Heart right ventricle (tissue), 16 donors: ENCODE measurements around the gene MYO9A. TPM values are rescaled to one million over a fixed set of nuclear protein-coding genes. Genes with fewer than 3 reads are reported as not detected.

Experiments
- ATAC-seq, 8 donors: fragments of 200-7000 bp; cut with Tn5 transposase; one replicate each; pipeline ENCODE4 v1.9.1; 2020; ENCODE audit warnings: mild to moderate bottlenecking in 8 of 8, moderate library complexity in 8 of 8, moderate number of reproducible peaks in 1 of 8
- DNase-seq, 2 donors: peaks; one replicate each; pipeline ENCODE4 v3.0.0-alpha.2; 2020
- H3K27ac ChIP-seq, 10 donors: fragments of 200-600 bp; sonication (generic) in 2 of 10; one replicate each; pipeline versions ENCODE4 v1.5.0 to v1.8.0; 2020 to 2022; ENCODE audit warnings: mild to moderate bottlenecking in 3 of 10
- H3K27me3 ChIP-seq, 7 donors: fragments of 200-600 bp; one replicate each; pipeline ENCODE4 v1.8.0; 2021 to 2022; ENCODE audit warnings: mild to moderate bottlenecking in 2 of 7
- H3K36me3 ChIP-seq, 9 donors: fragments of 200-600 bp; sonication (generic) in 1 of 9; one replicate each; pipeline versions ENCODE4 v1.5.0 to v1.8.0; 2020 to 2022; ENCODE audit warnings: mild to moderate bottlenecking in 2 of 9
- H3K4me1 ChIP-seq, 9 donors: fragments of 200-600 bp; sonication (generic) in 1 of 9; one replicate each; pipeline versions ENCODE4 v1.5.0 to v1.8.0; 2020 to 2022; ENCODE audit warnings: mild to moderate bottlenecking in 4 of 9
- H3K4me3 ChIP-seq, 10 donors: fragments of 200-600 bp; sonication (generic) in 2 of 10; one replicate each; pipeline versions ENCODE4 v1.5.0 to v1.8.0; 2020 to 2022; ENCODE audit warnings: mild to moderate bottlenecking in 7 of 10, moderate library complexity in 2 of 10
- H3K9me3 ChIP-seq, 11 donors: fragments of 200-600 bp in 10 of 11; sonication (generic) in 2 of 11; one replicate each; pipeline versions ENCODE4 v1.5.0 to v1.8.0; 2013 to 2022; ENCODE audit warnings: mild to moderate bottlenecking in 2 of 11, control low read depth in 1 of 11, moderate library complexity in 1 of 11
- CTCF ChIP-seq, 9 donors: fragments of 200-600 bp; sonication (generic) in 2 of 9; IDR thresholded peaks; one replicate each; pipeline versions ENCODE4 v1.5.0 to v1.8.0; 2021 to 2022; ENCODE audit warnings: antibody characterized with exemption in 9 of 9, mild to moderate bottlenecking in 5 of 9, moderate library complexity in 1 of 9
- WGBS, 2 donors: extraction: QIAGEN DNeasy Blood & Tissue Kit; methylation state at CpG; one replicate each; pipeline ENCODE4 v1.1.7; 2013; ENCODE audit warnings: inconsistent platforms in 1 of 2; 5-methylcytosine and 5-hydroxymethylcytosine counted together
- intact Hi-C, 10 donors: fragments of 100-400 bp; cut with DNase I; formaldehyde crosslinking; loops; one replicate each; pipeline versions ENCODE4 v1.11.1 to v1.14.2; 2022
- polyA plus RNA-seq, 2 donors: library from polyadenylated mRNA; stranded (reverse); fragments of 200-250 nt; gene quantifications; one replicate each; pipeline ENCODE4 v1.2.3, GENCODE V29; 2013
- total RNA-seq, 10 donors: library from RNA; stranded (reverse); fragmentation: NEBNext Ultra II Directional in 3 of 10; extraction: Animal tissue kit (Norgen Biotek cat#: 25700) in 3 of 10; gene quantifications; one replicate each; pipeline versions ENCODE4 v1.2.1 to v1.2.4, GENCODE V29; 2021 to 2023
- donor health status: Arrhythmogenic right ventricular cardiomyopathy.
- donor health status: ischemic (EF 13 %, LVEDD 7.1; RV severe dilation, severe dysfunction).
- donor health status: healthy with polysubstance abuse.
- donor health status: DM: no; HTN: yes; CAD: no.
- donor health status: DM: no; HTN: no; CAD: no.
- donor health status: ischemic (EF 25% LVEDD 6.9; RV normal size, moderate dysfunction).
- donor health status: ischemic (EF 25% LVEDD 5.7; RV mildly dilated, moderate dysfunction).
- donor health status: healthy.
- donor health status: DM: yes; HTN: yes; CAD: no.
- donor health status: Ischemic cardiomyopathy.
- donor health status: ischemic (EF 35%, LVEDD 5.7; RV mildly dilated, moderate dysfunction).
- donor health status: nonischemic (EF 11% LVEDD 7.7; RV severe dilation, severe dysfunction).
- donor health status: DM: yes; HTN: yes; CAD: no.
- donor health status: PGD.
- donor health status: ischemic (EF 29% LVEDD 5.4; RV normal size, mild dysfunction).
- donor health status: nonischemic (EF 23%, LVEDD 6.1; RV moderate dilation, normal function).

Gene MYO9A
- total and polyA plus RNA-seq, 12 donors = 3.7 to 36.9 (median 28.7) TPM

GRCh38 chr15:72156928-72157327 lies 39.0 kb upstream of the MYO9A start:
- 89 to 97% methylated on average over 2 of the region's 2 CpGs for WGBS, 2 donors
- no peak for TF ChIP-seq CTCF (IDR thresholded peaks at IDR 0.05)
- intact Hi-C loops = loop anchor here in 9 of 10 donors (2.0 to 10.0 kb wide), 13 partner anchors 122 to 712 kb away; no protein-coding TSS in a partner anchor
- Histone ChIP-seq H3K27ac (no peak overlapping the region), H3K36me3 (no peaks in the 10 kb centered on the region), H3K4me3 (no peak overlapping the region), H3K9me3 (no peaks in the 10 kb centered on the region), H3K27me3 (no peaks in the 10 kb centered on the region), H3K4me1 (peaks cover 0 to 12% (median 8%) of the 10 kb centered on the region in 9 donors)
- DNase-seq (no peak), ATAC-seq (no peak)

GRCh38 chr15:72155635-72156616 lies 38.0 kb upstream of the MYO9A start:
- H3K36me3 ChIP-seq = no peaks in the 10 kb centered on the region
- no peaks in the 10 kb centered on the region for H3K27me3 ChIP-seq
- H3K4me3 ChIP-seq = peak overlapping the region; percentile 27 to 64 (median 56)
- peak; percentile 73 to 90 (median 85) for TF ChIP-seq CTCF (IDR thresholded peaks at IDR 0.05)
- intact Hi-C loops = loop anchor here in 9 of 10 donors (2.0 to 10.0 kb wide), 14 partner anchors 37 to 711 kb away; partner anchors contain the start of genes MYO9A (in 1 of the 9) and SENP8 (in 1 of the 9)
- 0 to 2% methylated on average over 19 of the region's 19 CpGs for WGBS, 2 donors
- no peaks in the 10 kb centered on the region for H3K9me3 ChIP-seq
- peak; percentile 81 to 88 for DNase-seq
- peaks cover 0 to 12% (median 8%) of the 10 kb centered on the region in 9 donors for H3K4me1 ChIP-seq
- peak; percentile 86 to 98 (median 93) for ATAC-seq
- H3K27ac ChIP-seq = peak overlapping the region in 7 of 10 donors; percentile 2 to 57 (median 30)

- no peaks in the 10 kb centered on the region for H3K9me3 ChIP-seq
- H3K4me3 ChIP-seq = peak overlapping the region; percentile 27 to 64 (median 56)
- intact Hi-C loops = loop anchor here in 9 of 10 donors (2.0 to 10.0 kb wide), 13 partner anchors 36 to 710 kb away; partner anchors contain the start of genes MYO9A (in 1 of the 9) and SENP8 (in 1 of the 9)
- ATAC-seq = peak; percentile 26 to 89 (median 72)
- H3K27me3 ChIP-seq = no peaks in the 10 kb centered on the region
- H3K4me1 ChIP-seq = peaks cover 0 to 12% (median 8%) of the 10 kb centered on the region in 9 donors
- peak; percentile 46 to 73 for DNase-seq
- no peak for TF ChIP-seq CTCF (IDR thresholded peaks at IDR 0.05)
- H3K27ac ChIP-seq = peak overlapping the region in 7 of 10 donors; percentile 2 to 57 (median 30)
- no peaks in the 10 kb centered on the region for H3K36me3 ChIP-seq
- WGBS, 2 donors = 14 to 19% methylated on average over 14 of the region's 14 CpGs
Observed at GRCh38 chr15:72155003-72155621, 37.2 kb upstream of the MYO9A start.

- DNase-seq (no peak), ATAC-seq (no peak)
- H3K27ac ChIP-seq = no peak overlapping the region
- intact Hi-C loops = loop anchor here in 7 of 10 donors (2.0 to 10.0 kb wide), 11 partner anchors 36 to 710 kb away; partner anchors contain the start of genes MYO9A (in 1 of the 7) and SENP8 (in 1 of the 7)
- H3K4me1 ChIP-seq = peaks cover 0 to 12% (median 8%) of the 10 kb centered on the region in 9 donors
- WGBS, 2 donors = 95 to 96% methylated on average over 7 of the region's 7 CpGs
- H3K9me3 ChIP-seq = no peaks in the 10 kb centered on the region
- TF ChIP-seq CTCF (IDR thresholded peaks at IDR 0.05) = no peak
- H3K4me3 ChIP-seq = no peak overlapping the region
- no peaks in the 10 kb centered on the region for H3K36me3 ChIP-seq
- no peaks in the 10 kb centered on the region for H3K27me3 ChIP-seq
Observed at GRCh38 chr15:72154316-72154715, 36.4 kb upstream of the MYO9A start.
